Liver (tissue), 3 donors: Measurements from ENCODE around the gene TTC33.
A peak's percentile ranks its signal among the peaks of the same experiment; 100 is the strongest.

ENCODE experiments used
- CTCF ChIP-seq: fragments of 150-350 bp; IDR thresholded peaks from 2 replicates; pipeline ENCODE4 v1.5.1; 2017; ENCODE audit warnings: improper control_type of control experiment, low read depth, low read length; ENCODE audit not compliant: missing input control
- EGR1 ChIP-seq, 2 donors: IDR thresholded peaks; 2 replicates each; pipeline ENCODE4 v1.6.1; 2016 to 2018; ENCODE audit warnings: antibody characterized with exemption in 2 of 2, low read depth in 2 of 2
- FOXA1 ChIP-seq: IDR thresholded peaks from 2 replicates; pipeline ENCODE4 v1.6.1; 2016; ENCODE audit warnings: antibody characterized with exemption
- FOXA2 ChIP-seq: IDR thresholded peaks from 2 replicates; pipeline ENCODE4 v1.6.1; 2016; ENCODE audit warnings: antibody characterized with exemption
- GABPA ChIP-seq, 2 donors: IDR thresholded peaks in 1 of 2; conservative IDR thresholded peaks in 1 of 2; 2 replicates each; pipeline ENCODE4 v1.6.1; 2016; ENCODE audit warnings: antibody characterized with exemption in 2 of 2, mild to moderate bottlenecking in 1 of 2, moderate library complexity in 1 of 2
- JUND ChIP-seq, 2 donors: IDR thresholded peaks; 2 replicates each; pipeline ENCODE4 v1.6.1; 2016; ENCODE audit warnings: antibody characterized with exemption in 2 of 2
- MAX ChIP-seq: IDR thresholded peaks from 2 replicates; pipeline ENCODE4 v1.6.1; 2016; ENCODE audit warnings: antibody characterized with exemption
- RAD21 ChIP-seq, 2 donors: IDR thresholded peaks; 2 replicates each; pipeline ENCODE4 v1.6.1; 2016; ENCODE audit warnings: antibody characterized with exemption in 2 of 2, mild to moderate bottlenecking in 2 of 2
- SP1 ChIP-seq: IDR thresholded peaks from 2 replicates; pipeline ENCODE4 v1.6.1; 2018; ENCODE audit warnings: antibody characterized with exemption, mild to moderate bottlenecking
- TAF1 ChIP-seq: conservative IDR thresholded peaks from 2 replicates; pipeline ENCODE4 v1.6.1; 2016; ENCODE audit warnings: antibody characterized with exemption, mild to moderate bottlenecking
- YY1 ChIP-seq: IDR thresholded peaks from 2 replicates; pipeline ENCODE4 v1.6.1; 2016; ENCODE audit warnings: antibody characterized with exemption, mild to moderate bottlenecking
- ZBTB33 ChIP-seq: IDR thresholded peaks from 2 replicates; pipeline ENCODE4 v1.6.1; 2016; ENCODE audit warnings: antibody characterized with exemption
- TF ChIP-seq, protein P1 (sequence below): IDR thresholded peaks from 2 replicates; pipeline ENCODE4 v1.6.1; 2016; ENCODE audit warnings: antibody characterized with exemption, mild to moderate bottlenecking
- donor health status: healthy.
- donor health status: healthy.

- peak; percentile 68 for TF ChIP-seq CTCF
- no peak for TF ChIP-seq ZBTB33
- no peak for TF ChIP-seq TAF1
- TF ChIP-seq, protein P1, sequence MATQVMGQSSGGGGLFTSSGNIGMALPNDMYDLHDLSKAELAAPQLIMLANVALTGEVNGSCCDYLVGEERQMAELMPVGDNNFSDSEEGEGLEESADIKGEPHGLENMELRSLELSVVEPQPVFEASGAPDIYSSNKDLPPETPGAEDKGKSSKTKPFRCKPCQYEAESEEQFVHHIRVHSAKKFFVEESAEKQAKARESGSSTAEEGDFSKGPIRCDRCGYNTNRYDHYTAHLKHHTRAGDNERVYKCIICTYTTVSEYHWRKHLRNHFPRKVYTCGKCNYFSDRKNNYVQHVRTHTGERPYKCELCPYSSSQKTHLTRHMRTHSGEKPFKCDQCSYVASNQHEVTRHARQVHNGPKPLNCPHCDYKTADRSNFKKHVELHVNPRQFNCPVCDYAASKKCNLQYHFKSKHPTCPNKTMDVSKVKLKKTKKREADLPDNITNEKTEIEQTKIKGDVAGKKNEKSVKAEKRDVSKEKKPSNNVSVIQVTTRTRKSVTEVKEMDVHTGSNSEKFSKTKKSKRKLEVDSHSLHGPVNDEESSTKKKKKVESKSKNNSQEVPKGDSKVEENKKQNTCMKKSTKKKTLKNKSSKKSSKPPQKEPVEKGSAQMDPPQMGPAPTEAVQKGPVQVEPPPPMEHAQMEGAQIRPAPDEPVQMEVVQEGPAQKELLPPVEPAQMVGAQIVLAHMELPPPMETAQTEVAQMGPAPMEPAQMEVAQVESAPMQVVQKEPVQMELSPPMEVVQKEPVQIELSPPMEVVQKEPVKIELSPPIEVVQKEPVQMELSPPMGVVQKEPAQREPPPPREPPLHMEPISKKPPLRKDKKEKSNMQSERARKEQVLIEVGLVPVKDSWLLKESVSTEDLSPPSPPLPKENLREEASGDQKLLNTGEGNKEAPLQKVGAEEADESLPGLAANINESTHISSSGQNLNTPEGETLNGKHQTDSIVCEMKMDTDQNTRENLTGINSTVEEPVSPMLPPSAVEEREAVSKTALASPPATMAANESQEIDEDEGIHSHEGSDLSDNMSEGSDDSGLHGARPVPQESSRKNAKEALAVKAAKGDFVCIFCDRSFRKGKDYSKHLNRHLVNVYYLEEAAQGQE = no peak
- no peak for TF ChIP-seq EGR1 (IDR thresholded peaks at IDR 0.05; ENCODE audit: low read depth in 2 of 2)
- no peak for TF ChIP-seq FOXA1
- TF ChIP-seq GABPA (IDR thresholded peaks at IDR 0.05 in 1 of 2, conservative IDR thresholded peaks at IDR 0.05 in 1 of 2) = no peak
- no peak for TF ChIP-seq MAX
- no peak for TF ChIP-seq YY1
- no peak for TF ChIP-seq SP1
- TF ChIP-seq RAD21 (IDR thresholded peaks at IDR 0.05) = peak; percentile 93 to 94
- TF ChIP-seq FOXA2 = no peak
- TF ChIP-seq JUND (IDR thresholded peaks at IDR 0.05) = no peak
These were observed 19.5 kb downstream of the TTC33 start for GRCh38 chr5:40736103-40736875.
